Midbrain (tissue), 1 donor: ENCODE results near the gene CD96.

Source experiments
- DNase-seq: peaks from one replicate; lab custom pipeline; 2025; lab: John Stamatoyannopoulos, UW

CD96 gene

DNA sequence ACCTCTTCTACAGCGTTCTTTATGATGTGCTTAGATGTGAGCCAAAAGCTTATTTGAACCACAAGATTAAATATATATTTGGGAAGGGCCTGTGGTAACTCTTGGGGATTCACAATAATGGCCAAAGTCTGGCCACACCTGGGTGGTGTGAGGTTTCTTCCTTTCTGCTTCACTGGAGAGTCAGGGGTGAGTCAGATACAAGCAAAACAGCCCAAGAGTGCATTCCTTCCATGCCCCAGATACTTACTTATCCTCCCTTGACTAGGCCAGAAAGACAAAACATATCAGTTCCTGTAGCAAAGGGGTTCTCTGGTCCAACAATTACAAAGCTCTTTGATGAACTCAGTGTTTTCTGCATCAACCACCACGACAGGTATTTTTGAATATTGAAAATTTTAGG, 52.2 kb downstream of the CD96 start:
- no peak for DNase-seq

DNA sequence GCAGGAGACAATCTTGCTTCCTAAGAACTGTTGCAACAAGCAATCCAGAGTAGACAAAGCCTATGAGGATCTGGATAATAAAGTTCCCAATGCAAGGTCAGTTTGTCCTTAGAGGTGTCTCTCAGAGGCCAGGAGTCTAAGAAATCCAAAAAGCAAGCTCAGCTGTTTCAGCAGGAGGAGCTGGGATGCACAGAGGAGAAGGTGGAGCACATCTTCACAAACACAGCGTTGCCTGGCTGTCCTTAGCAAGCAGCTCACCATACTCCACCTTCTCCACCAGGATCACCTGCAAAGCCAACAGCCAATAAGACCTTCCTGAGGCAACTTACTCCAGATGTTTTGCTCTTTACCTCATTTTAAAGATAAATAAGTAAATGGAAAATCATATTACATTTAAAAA, 52.8 kb downstream of the CD96 start:
- DNase-seq = no peak

DNA sequence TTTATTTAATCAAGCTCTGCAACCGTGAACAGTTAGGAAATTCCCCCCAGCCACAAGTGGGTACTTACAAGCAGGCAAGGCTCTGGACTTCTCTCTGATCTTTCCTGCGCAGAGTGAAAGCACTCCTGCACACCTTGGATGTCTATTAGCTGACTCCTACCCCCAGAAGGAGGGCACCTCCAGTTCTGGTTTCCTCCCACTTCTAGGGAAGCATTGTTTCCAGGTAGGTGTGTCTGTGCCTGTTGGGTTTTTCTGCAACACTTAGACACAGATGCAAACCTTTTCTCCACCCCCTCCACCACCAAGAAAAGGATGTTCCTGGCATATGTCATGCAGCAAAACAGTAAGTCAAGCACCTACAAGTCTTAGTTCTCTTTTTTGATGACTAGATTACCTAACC, 53.2 kb downstream of the CD96 start, which contains the start of gene ZBED2:
TSS of gene ZBED2 (minus strand) at position 115 of the 400 bp plus-strand sequence. CDS start 1,145 bp downstream, outside the sequence.
- no peak for DNase-seq

GRCh38 chr3:111596328-111596727, 54.3 kb downstream of the CD96 start:
- no peak for DNase-seq

DNA sequence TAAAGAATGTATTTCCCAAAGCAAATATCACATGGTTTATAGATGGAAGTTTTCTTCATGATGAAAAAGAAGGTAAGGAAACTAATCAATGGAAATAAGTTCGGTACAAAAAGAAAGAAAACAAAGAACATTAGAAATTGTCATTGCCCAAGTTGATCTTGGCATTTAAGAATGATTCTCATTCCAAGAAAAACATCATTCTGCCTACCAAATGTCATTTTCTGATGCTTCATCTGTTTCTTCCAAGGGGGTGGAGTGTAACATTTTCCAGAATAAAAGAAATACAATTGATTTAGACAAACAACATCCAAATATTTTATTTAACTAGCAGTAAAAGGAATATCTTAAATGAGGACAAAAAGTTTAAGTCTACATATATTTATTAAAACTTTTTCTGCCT, 56.1 kb downstream of the CD96 start:
- DNase-seq = no peak

DNA sequence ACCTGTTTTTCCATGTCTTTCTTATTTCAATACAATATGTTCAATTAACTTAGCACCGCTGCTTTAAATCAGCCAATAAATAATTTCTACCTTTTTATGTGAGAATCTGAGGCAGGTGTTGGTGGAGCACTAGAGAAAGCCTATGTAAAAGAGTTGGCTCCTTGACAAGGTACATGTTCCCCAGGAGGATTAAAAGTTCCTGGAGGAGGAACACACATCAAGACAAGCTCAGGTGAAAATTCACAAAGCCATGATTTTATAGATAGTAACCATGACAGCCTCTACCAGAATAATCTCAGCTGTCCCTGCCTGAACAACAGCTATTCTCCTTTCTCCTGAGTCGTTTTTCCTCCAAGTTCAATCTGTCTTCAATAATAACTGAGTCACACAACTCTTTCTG, 56.6 kb downstream of the CD96 start:
- no peak for DNase-seq

GRCh38 chr3:111601810-111602209, 59.8 kb downstream of the CD96 start:
- no peak for DNase-seq

DNA sequence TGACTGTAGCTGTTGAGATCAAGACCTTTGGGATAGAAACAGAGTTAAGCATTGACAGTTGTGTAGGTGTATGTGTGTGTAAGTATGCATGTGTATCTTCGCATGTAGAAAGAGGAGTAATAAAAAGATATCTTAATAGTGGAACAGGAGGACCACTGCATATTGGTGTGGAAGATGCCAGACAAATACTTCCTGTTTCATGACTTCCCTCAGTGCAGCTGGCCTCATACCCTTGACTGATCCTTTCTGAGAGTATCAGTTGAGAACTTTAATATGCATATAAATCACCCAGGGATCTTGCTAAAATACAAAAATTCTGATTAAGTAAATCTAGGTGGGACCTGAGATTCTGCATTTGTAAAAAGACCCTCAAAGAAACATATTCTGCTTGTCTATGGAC, 61.7 kb downstream of the CD96 start:
- DNase-seq = no peak

GRCh38 chr3:111604119-111604518, 62.1 kb downstream of the CD96 start:
- no peak for DNase-seq

DNA sequence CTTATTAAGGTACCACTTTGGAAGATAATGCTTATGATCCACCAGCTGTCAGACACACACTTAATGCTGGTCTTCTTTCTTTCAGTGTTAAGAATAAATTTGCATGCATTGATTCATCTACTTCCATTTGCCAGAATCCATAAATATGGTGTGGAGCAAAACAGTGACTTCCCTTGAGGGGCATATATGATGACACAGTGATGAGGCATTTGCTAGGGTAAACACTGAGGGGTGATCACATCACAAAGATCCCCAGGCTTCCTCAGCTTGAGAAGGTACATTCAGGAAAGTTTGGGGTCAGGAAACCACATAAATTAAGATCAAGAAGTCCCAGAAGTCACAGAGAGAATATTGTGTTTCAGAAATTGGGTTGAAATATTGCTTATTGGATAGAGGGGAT, 63.0 kb downstream of the CD96 start:
- no peak for DNase-seq

DNA sequence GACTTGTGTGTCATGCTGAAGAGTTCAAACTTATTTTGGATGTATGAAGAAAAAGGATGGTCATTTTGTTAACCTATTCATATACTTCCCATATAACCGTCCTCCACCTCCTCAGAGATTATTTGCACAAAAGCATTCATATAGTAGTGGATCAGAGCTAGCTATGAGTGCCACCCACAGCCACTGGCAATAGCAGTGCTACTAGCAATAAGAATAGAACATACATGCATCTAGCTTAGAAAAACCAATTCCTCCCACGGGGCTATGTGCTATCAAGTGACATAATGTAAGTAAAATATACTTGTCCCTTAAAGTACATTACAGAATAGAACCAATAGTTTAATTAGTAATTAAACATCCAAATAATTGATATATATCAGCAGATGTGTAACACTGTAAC, 63.5 kb downstream of the CD96 start:
- DNase-seq = no peak

DNA sequence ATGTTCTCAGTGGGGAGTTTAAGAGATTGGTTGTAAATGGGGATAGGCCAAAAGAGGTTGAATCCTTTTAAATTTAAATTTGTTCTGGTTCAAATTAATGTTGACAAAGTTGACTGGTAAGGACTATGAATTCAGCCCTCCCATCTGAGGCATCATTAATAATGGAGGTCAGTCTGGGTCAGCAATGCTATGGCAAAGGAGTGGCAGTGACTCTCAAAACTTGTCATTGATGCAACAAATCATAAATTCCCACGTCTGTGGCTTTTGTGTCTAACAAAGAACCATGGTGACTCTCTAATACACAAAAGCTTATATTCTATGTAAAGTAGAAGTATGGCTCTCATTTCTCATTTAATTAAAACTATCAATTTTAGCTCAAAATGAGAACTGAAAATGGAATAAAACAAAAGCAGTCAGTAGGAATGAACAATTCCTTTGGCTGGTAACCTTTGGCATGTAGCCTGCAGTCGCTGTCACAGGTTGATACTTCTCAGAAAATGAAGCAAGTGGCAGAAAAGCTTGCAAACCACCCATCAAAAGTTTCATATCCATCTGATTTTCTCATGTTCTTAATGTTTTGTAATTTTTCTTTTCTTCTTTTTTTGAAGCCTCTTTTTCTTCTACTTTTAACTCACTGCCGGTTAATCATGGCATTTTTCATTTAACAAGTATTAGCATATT, 65.4 kb downstream of the CD96 start:
- DNase-seq = no peak

- no peak for DNase-seq
Observed at GRCh38 chr3:111608383-111608782, 66.4 kb downstream of the CD96 start.

DNA sequence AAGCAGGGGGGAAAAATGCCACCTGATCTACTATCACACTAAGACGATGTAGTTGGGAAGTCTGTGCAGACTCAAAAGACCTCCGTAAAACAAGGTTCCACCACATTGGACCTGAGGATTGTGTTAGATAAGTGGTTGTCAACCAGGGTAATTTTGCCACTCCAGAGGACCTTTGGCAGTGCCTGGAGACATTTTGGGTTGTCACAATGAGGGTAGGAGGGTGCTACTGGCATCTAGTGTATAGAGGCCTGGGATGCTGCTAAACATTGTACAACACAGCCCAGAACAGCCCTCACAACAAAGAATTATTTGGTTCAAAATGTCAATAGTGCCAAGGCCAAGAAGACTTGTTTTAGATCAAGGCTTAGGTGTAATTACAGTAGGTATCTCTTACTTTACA, 67.7 kb downstream of the CD96 start:
- DNase-seq = no peak

DNA sequence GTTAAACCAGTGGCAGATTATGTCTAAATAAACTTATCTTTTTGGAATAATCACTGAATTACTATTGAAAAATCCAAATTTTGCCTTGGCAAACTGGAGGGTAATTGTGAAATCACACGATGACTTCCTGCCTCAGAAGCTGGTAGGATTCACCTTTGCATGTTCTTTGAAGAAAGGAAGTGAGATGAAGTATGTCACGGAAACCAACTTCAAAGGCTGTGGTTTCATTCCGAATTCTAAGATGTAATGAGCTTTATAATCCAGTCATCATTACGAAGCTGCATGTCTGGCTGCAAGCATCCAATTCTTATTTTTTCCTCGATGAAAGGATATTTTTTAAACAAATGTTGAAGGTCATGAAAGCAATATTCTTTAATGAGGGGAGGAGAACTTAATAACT, 68.2 kb downstream of the CD96 start:
- DNase-seq = no peak

- no peak for DNase-seq
Observed at GRCh38 chr3:111610612-111611054, 68.6 kb downstream of the CD96 start.

GRCh38 chr3:111613294-111613693, 71.3 kb downstream of the CD96 start:
- DNase-seq = no peak

DNA sequence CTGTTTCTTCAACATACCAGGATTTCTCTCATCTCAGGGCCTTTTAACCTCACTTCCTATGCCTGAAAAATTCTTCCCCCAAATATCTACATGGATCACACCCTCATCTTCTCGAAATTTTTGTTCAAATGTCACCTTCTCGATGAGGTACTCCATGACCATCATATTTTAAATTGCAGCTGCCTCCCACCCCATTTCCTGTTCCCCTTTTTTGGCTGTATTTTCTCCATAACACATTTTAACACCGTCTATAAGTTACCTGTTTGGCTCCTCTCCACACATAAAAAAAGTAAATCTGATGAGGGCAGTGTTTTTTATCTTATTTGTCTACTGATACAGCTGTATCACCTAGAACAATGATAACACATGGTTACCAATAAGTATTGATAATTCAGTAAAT, 73.9 kb downstream of the CD96 start:
- no peak for DNase-seq

DNA sequence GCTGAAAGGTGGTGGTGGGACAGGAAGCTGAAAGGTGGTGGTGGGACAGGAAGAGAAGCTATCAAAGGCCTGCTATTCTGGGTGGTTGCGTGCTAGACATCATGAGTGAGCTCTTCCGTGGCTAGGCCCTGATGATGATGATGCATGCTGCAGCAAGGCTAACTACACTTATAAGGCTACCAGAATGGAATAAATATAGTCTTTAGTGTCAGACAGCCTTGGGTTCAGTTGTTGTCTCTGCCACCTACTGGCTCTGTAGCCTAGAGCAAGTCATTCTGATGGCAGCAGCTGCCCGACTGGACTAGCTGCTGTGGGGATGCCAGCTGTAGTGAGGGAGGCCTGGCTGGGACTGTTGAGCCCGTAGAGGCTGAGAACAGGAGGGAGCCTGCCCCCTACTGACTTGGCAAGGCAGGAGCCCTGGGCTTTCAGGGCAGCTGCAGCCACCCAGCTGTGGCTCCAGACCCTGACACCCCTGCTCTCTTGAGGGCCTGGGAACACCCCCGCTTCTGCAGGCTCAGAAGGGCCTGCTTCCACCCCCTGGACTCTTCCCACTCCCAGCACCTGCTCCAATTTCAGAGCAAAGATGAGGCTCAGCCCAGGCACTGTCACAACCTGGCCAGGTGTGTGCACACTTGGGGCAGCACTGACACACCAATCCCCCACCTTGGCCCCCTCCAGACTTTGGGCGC, 74.6 kb downstream of the CD96 start:
- no peak for DNase-seq

GRCh38 chr3:111617406-111617805, 75.4 kb downstream of the CD96 start:
- DNase-seq = no peak

DNA sequence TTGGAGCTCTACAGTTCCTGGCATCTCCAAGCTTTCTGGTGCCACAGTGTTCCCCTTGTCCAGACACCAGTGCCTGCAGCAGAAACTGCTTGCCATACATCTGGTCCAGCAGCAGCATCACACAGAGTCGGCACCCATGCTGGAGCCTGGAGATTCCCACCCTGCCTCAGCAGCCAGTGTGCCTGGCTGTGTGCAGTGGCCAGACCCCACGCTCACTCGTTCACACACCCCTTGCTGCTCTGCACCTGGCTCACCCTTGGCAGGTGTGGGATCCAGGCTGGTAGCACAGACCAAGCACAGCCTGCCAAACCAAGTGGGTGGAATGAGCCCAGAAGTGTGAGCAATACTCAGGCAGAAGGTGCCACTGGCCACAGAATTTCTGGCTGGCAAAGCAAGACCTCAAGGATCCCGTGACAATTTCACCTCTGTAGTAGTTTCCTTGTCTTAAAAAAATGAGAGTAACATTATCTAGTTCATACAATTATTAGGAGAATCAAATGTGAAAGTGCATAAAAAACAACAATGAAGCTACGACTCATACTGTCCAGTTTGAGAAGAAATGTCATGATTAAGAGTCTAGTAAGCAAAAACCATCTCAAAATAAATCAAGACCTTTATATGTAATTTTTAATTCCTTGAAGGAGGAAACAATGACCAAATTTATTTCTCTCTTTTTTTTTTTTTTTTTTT, 76.1 kb downstream of the CD96 start:
- no peak for DNase-seq

GRCh38 chr3:111618945-111619344, 76.9 kb downstream of the CD96 start:
- no peak for DNase-seq

GRCh38 chr3:111619833-111620232, 77.8 kb downstream of the CD96 start:
- no peak for DNase-seq
